Body of pancreas (tissue), 4 donors: ENCODE data around the gene CCDC90B.

Experiments used
- CTCF ChIP-seq, 7 experiments: fragments of 450-650 bp in 4 of 7; fragments of 200-600 bp in 3 of 7; sonication (generic) in 3 of 7; IDR thresholded peaks; one replicate each; pipeline ENCODE4 v1.5.1; 2016 to 2019; ENCODE audit warnings: antibody characterized with exemption in 7 of 7
- POLR2A ChIP-seq, 3 donors: fragments of 450-650 bp; IDR thresholded peaks; one replicate each; pipeline ENCODE4 v1.6.1; 2016; ENCODE audit warnings: antibody characterized with exemption in 3 of 3, mild to moderate bottlenecking in 2 of 3

- TF ChIP-seq POLR2A (IDR thresholded peaks at IDR 0.05) (no peak), CTCF (IDR thresholded peaks at IDR 0.05) (no peak)
Observed at GRCh38 chr11:83287631-83288030, 1.5 kb upstream of the CCDC90B start.
